OCI-LY3 (cell line): Measurements from ENCODE around the gene CLTB.

Source experiments
- EZH2phosphoT487 ChIP-seq: fragments of 200-600 bp; shearing (Covaris generic); IDR thresholded peaks from 2 replicates; pipeline ENCODE4 v1.6.1; 2018; ENCODE audit warnings: antibody characterized with exemption, mixed run types, low read depth
- TF ChIP-seq, protein P1 (sequence below): fragments of 200-600, 300-600 bp; sonication (generic); IDR thresholded peaks from 2 replicates; pipeline ENCODE4 v1.5.1; 2014; ENCODE audit warnings: antibody characterized with exemption, low read length, low read depth

DNA sequence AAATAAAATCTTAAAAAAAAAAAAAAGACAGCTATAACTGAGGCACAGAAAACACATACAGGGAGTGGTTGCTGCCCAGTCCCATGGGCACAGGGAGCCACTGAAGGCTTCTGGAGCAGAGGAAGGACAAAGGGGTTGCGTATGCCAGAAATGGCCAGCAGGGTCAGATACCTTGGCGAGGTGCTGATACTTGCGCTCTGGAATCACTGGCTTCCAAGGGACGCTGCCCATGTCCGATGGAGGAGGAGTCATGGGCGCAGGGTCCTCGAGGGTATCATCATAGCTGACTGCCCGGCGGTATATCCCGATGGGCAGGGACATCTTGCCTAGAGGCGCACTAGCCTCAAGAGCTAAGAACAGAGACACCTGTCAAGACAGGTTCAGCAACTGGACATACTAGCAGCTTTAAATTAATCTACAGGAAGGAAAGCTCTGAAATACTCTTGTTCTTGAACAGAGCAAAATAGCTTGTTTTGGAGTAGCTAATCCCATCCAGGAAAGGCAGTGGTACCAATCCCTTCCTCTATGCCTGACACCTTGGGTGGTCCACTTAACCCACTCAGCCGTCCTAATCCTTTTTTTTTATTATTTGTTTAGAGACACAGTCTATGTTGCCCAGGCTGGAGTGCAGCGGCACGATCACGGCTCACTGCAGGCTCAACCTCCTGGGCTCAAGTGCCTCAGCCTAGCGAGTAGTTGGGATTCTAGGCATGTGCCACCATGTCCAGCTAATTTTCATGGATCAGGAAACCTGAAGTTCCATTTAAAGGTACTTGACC lies 60.8 kb downstream of the CLTB start:
- TF ChIP-seq, protein P1, sequence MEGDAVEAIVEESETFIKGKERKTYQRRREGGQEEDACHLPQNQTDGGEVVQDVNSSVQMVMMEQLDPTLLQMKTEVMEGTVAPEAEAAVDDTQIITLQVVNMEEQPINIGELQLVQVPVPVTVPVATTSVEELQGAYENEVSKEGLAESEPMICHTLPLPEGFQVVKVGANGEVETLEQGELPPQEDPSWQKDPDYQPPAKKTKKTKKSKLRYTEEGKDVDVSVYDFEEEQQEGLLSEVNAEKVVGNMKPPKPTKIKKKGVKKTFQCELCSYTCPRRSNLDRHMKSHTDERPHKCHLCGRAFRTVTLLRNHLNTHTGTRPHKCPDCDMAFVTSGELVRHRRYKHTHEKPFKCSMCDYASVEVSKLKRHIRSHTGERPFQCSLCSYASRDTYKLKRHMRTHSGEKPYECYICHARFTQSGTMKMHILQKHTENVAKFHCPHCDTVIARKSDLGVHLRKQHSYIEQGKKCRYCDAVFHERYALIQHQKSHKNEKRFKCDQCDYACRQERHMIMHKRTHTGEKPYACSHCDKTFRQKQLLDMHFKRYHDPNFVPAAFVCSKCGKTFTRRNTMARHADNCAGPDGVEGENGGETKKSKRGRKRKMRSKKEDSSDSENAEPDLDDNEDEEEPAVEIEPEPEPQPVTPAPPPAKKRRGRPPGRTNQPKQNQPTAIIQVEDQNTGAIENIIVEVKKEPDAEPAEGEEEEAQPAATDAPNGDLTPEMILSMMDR: no peak
- TF ChIP-seq EZH2phosphoT487: no peak
